ENCODE data around the gene ZNF579.

- TF ChIP-seq POLR2AphosphoS5 (IDR thresholded peaks at IDR 0.05; ENCODE audit: low read depth, low read length): no peak
- TF ChIP-seq TAF1 (IDR thresholded peaks at IDR 0.05; ENCODE audit: borderline replicate concordance, insufficient read depth, low read length): no peak
These were observed 25.8 kb upstream of the ZNF579 start for GRCh38 chr19:55606471-55606787.

All from PFSK-1 (cell line).